Stomach (tissue), 4 donors: Measurements from ENCODE around the gene INSIG1.

Experiments used
- CTCF ChIP-seq, 7 experiments: fragments of 450-650 bp in 4 of 7; fragments of 200-600 bp in 3 of 7; sonication (generic) in 3 of 7; IDR thresholded peaks; one replicate each; pipeline ENCODE4 v1.5.1; 2016 to 2019; ENCODE audit warnings: antibody characterized with exemption in 7 of 7, control low read depth in 2 of 7, mild to moderate bottlenecking in 1 of 7
- POLR2A ChIP-seq, 4 donors: fragments of 450-650 bp; IDR thresholded peaks; one replicate each; pipeline ENCODE4 v1.6.1; 2016; ENCODE audit warnings: antibody characterized with exemption in 4 of 4, control low read depth in 2 of 4, mild to moderate bottlenecking in 1 of 4, moderate library complexity in 1 of 4
- POLR2AphosphoS5 ChIP-seq, 3 donors: sonication (generic); formaldehyde crosslinking; IDR thresholded peaks; one replicate each; pipeline ENCODE4 v1.6.1; 2016; ENCODE audit warnings: antibody characterized with exemption in 3 of 3

GRCh38 chr7:155287284-155287935 is 10.3 kb upstream of the INSIG1 start:
- TF ChIP-seq POLR2AphosphoS5 (IDR thresholded peaks at IDR 0.05) (no peak), CTCF (IDR thresholded peaks at IDR 0.05) (no peak), POLR2A (IDR thresholded peaks at IDR 0.05) (no peak)
